Fibroblast of lung (primary cell): Measurements from ENCODE around the gene RGS10.

Source experiments
- EZH2 ChIP-seq: IDR thresholded peaks from 2 replicates; pipeline ENCODE4 v1.5.1; 2012; ENCODE audit warnings: low read length, control low read depth, mild to moderate bottlenecking; ENCODE audit errors: missing control alignments
- TF ChIP-seq, protein P1 (sequence below), 2 donors: IDR thresholded peaks in 1 of 2; conservative IDR thresholded peaks in 1 of 2; 1 replicate in 1 of 2; 2 replicates in 1 of 2; pipeline ENCODE4 v1.5.1; 2011 to 2012; ENCODE audit warnings: low read length in 2 of 2, control low read depth in 1 of 2, inconsistent platforms in 1 of 2, low read depth in 1 of 2, mild to moderate bottlenecking in 1 of 2

DNA sequence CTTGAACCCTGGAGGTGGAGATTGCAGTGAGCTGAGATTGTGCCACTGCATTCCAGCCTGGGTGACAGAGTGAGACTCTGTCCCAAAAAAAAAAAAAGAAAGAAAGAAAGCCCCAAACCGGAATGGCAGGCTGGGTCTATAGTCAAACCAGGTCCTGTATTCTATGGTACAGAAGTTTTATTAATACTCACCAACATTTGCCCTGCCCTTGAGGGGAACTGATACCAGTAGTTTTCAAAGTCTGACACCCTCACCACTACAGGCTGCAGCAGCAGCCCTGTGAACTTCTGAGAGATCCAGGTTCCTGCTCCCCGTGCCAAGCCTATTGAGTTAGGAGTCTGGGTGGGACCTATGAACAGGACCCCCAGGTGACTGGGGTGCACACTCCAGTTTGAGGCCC, 80.6 kb downstream of the RGS10 start:
- TF ChIP-seq, protein P1, sequence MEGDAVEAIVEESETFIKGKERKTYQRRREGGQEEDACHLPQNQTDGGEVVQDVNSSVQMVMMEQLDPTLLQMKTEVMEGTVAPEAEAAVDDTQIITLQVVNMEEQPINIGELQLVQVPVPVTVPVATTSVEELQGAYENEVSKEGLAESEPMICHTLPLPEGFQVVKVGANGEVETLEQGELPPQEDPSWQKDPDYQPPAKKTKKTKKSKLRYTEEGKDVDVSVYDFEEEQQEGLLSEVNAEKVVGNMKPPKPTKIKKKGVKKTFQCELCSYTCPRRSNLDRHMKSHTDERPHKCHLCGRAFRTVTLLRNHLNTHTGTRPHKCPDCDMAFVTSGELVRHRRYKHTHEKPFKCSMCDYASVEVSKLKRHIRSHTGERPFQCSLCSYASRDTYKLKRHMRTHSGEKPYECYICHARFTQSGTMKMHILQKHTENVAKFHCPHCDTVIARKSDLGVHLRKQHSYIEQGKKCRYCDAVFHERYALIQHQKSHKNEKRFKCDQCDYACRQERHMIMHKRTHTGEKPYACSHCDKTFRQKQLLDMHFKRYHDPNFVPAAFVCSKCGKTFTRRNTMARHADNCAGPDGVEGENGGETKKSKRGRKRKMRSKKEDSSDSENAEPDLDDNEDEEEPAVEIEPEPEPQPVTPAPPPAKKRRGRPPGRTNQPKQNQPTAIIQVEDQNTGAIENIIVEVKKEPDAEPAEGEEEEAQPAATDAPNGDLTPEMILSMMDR (conservative IDR thresholded peaks at IDR 0.05 in 1 of 2, IDR thresholded peaks at IDR 0.05 in 1 of 2; ENCODE audit: low read depth in 1 of 2, low read length in 2 of 2), result no peak
- TF ChIP-seq EZH2, result no peak
